Measurements from ENCODE around the gene PPP6R1. TPM values are rescaled to one million over a fixed set of nuclear protein-coding genes. Genes with fewer than 3 reads are reported as not detected.

Gene PPP6R1
- total and polyA plus RNA-seq, 2 of the 13 experiments (the other 11 are each of a cell fraction or from before 2014, with no cell fraction given): 25.8 to 54.0 TPM

GRCh38 chr19:55285229-55285890 is 26.5 kb upstream of the PPP6R1 start:
- in situ Hi-C loops (cut with HindIII; ENCODE audit: extremely low pct_ligation_motif_present, low pct_unique_long_range_greater_than_20kb): no loop called here
- H3K27ac ChIP-seq (ENCODE audit: extremely low read length, insufficient read depth, low read length): no peak overlapping the region
- ChIA-PET CTCF (ENCODE audit: low intra/inter-chr PET ratio, low total read pairs) (no interaction called here), POLR2A (no interaction called here)
- intact Hi-C loops (cut with micrococcal nuclease; ENCODE audit: unreplicated experiment): no loop called here
- FAIRE-seq (no peak), ATAC-seq (peak; percentile 54), DNase-seq (ENCODE audit: low spot score) (no peak)
- no peak overlapping the region; the same call in 1 of the 2 replicates for H3K4me2 ChIP-seq (ENCODE audit: low read depth, low read length)
- H3K36me3 ChIP-seq (replicated peaks in 1 of 2; ENCODE audit: control insufficient read depth in 1 of 2, insufficient read depth in 2 of 2, low read length in 2 of 2): no peaks in the 10 kb centered on the region
- 8% methylated on average over 15 of the region's 18 CpGs for WGBS (ENCODE audit: low lambda C conversion rate)
- TF ChIP-seq ZNF687 (CRISPR knock-in tag; IDR thresholded peaks at IDR 0.05) (peak; percentile 19; the same call in 1 of the 2 replicates), SSRP1 (CRISPR knock-in tag; IDR thresholded peaks at IDR 0.05) (no peak), UBTF (CRISPR knock-in tag; IDR thresholded peaks at IDR 0.05) (peak; percentile 33; the same call in 1 of the 2 replicates), ZNF597 (CRISPR knock-in tag; IDR thresholded peaks at IDR 0.05) (no peak), HNRNPH1 (optimal IDR thresholded peaks at IDR 0.05; ENCODE audit: low read depth, low read length) (no peak), ZNF557 (CRISPR knock-in tag; IDR thresholded peaks at IDR 0.05) (no peak)
- no peaks in the 10 kb centered on the region for H4K20me1 ChIP-seq (ENCODE audit: insufficient read depth, low read length)
- H2AFZ ChIP-seq (ENCODE audit: low read length): no peak overlapping the region
- peak overlapping the region in 1 of 3 experiments; percentile 40; a peak in 1 of 6 replicates for H3K4me3 ChIP-seq (replicated peaks in 1 of 3; ENCODE audit: insufficient read depth in 1 of 3, low read depth in 2 of 3, low read length in 3 of 3)
- no peaks in the 10 kb centered on the region for H3K9me3 ChIP-seq (ENCODE audit: low read length)
- H3K4me1 ChIP-seq (ENCODE audit: insufficient read depth, low read length): peaks cover 40% of the 10 kb centered on the region
- no TSS peak for BruUV-seq (replicated peaks)
- H3K79me2 ChIP-seq (ENCODE audit: insufficient read depth, low read length): no peaks in the 10 kb centered on the region
- no peak overlapping the region for H3K9ac ChIP-seq (ENCODE audit: insufficient read depth, low read depth, low read length)
- peaks cover 0 to 29% of the 10 kb centered on the region in 2 experiments; a peak in 4 of 5 replicates for H3K27me3 ChIP-seq (ENCODE audit: control insufficient read depth in 1 of 2, insufficient read depth in 2 of 2, low read length in 2 of 2)
